Hepatocyte (in vitro differentiated cells): ENCODE measurements around the gene OLFM3.

Experiments used
- CTCF ChIP-seq: fragments of 200-600 bp; sonication (generic); IDR thresholded peaks from 2 replicates; pipeline ENCODE4 v1.5.1; 2016; ENCODE audit warnings: antibody characterized with exemption, mild to moderate bottlenecking; ENCODE audit not compliant: poor library complexity
- EZH2 ChIP-seq: fragments of 200-600 bp; sonication (generic); IDR thresholded peaks from 2 replicates; pipeline ENCODE4 v1.6.1; 2016; ENCODE audit warnings: antibody characterized with exemption, mild to moderate bottlenecking, borderline replicate concordance
- EZH2phosphoT487 ChIP-seq: fragments of 200-600 bp; sonication (generic); IDR thresholded peaks from one replicate; pipeline ENCODE4 v1.6.1; 2018; ENCODE audit warnings: antibody characterized with exemption, mild to moderate bottlenecking, low read depth, moderate library complexity; ENCODE audit not compliant: unreplicated experiment, severe bottlenecking

GRCh38 chr1:101907264-101907663 lies 89.5 kb downstream of the OLFM3 start:
- TF ChIP-seq EZH2phosphoT487: no peak
- TF ChIP-seq CTCF: no peak
- TF ChIP-seq EZH2: no peak
